H1 (cell line): ENCODE results near the gene MAML3. TPM values are rescaled to one million over a fixed set of nuclear protein-coding genes. Genes with fewer than 3 reads are reported as not detected.

ENCODE experiments used
- CTCF ChIA-PET: fragments of 300-600 bp; sonication (Branson Sonifier 250); formaldehyde crosslinking; loops from one replicate; lab custom pipeline; 2021; ENCODE audit not compliant: partially characterized antibody; lab: Charles Lee
- POLR2A ChIA-PET: fragments of 300-600 bp; sonication (Branson Sonifier 250); formaldehyde crosslinking; loops from one replicate; lab custom pipeline; 2021; ENCODE audit warnings: inconsistent platforms; ENCODE audit not compliant: partially characterized antibody; lab: Charles Lee
- DNase-seq, 2 experiments: peaks; one replicate each; pipeline versions ENCODE4 v3.0.0 to v3.0.0-alpha.2; 2010 to 2022; ENCODE audit warnings: low spot score in 2 of 2, low read depth in 1 of 2, mixed read lengths in 1 of 2
- FAIRE-seq: peaks from 2 replicates; lab custom pipeline; 2011; peaks lifted over from hg19 to GRCh38; lab: Jason Lieb, UNC
- H2AFZ ChIP-seq: 2 replicates; pipeline ENCODE4 v1.8.1; 2012; ENCODE audit warnings: low read length, inconsistent platforms
- H2AK5ac ChIP-seq: 2 replicates; pipeline ENCODE4 v1.6.1; 2013; ENCODE audit warnings: low read depth, low read length
- H2BK120ac ChIP-seq: replicated peaks from 2 replicates; pipeline ENCODE3; 2013; ENCODE audit warnings: low read depth, low read length, inconsistent platforms
- H2BK12ac ChIP-seq: 2 replicates; pipeline ENCODE4 v1.6.1; 2013; ENCODE audit warnings: low read depth, low read length
- H2BK15ac ChIP-seq: 2 replicates; pipeline ENCODE4 v1.6.1; 2013; ENCODE audit warnings: low read length
- H2BK20ac ChIP-seq: 2 replicates; pipeline ENCODE4 v1.6.1; 2013; ENCODE audit warnings: low read length
- H2BK5ac ChIP-seq: 2 replicates; pipeline ENCODE4 v1.6.1; 2013; ENCODE audit warnings: low read depth, low read length
- H3K14ac ChIP-seq: 2 replicates; pipeline ENCODE4 v1.6.1; 2013; ENCODE audit warnings: inconsistent platforms; ENCODE audit not compliant: insufficient read length
- H3K18ac ChIP-seq: 2 replicates; pipeline ENCODE4 v1.6.1; 2013; ENCODE audit warnings: low read length; ENCODE audit errors: extremely low read depth
- H3K23ac ChIP-seq: 2 replicates; pipeline ENCODE4 v1.6.1; 2013; ENCODE audit warnings: inconsistent platforms; ENCODE audit not compliant: insufficient read length
- H3K23me2 ChIP-seq: 2 replicates; pipeline ENCODE4 v1.6.1; 2013; ENCODE audit warnings: low read depth, low read length
- H3K27ac ChIP-seq: 2 replicates; pipeline ENCODE4 v1.6.1; 2011; ENCODE audit warnings: low read depth, low read length, inconsistent platforms
- H3K27me3 ChIP-seq, 4 experiments: replicated peaks in 1 of 4; 1 replicate in 1 of 4; 2 replicates in 3 of 4; pipeline versions ENCODE4 v1.6.1 to v1.8.1; 2011 to 2013; ENCODE audit warnings: low read length in 3 of 4, mild to moderate bottlenecking in 3 of 4, inconsistent platforms in 2 of 4, mixed read lengths in 2 of 4, moderate library complexity in 1 of 4; ENCODE audit not compliant: control insufficient read depth in 3 of 4, insufficient read depth in 3 of 4; ENCODE audit errors: extremely low read depth in 1 of 4
- H3K36me3 ChIP-seq, 4 experiments: 2 replicates each; pipeline versions ENCODE4 v1.6.1 to v1.8.1; 2011 to 2013; ENCODE audit warnings: mild to moderate bottlenecking in 4 of 4, low read length in 3 of 4, moderate library complexity in 2 of 4, control low read depth in 1 of 4, inconsistent platforms in 1 of 4; ENCODE audit not compliant: insufficient read depth in 4 of 4, control insufficient read depth in 2 of 4
- H3K4ac ChIP-seq: replicated peaks from 2 replicates; pipeline ENCODE3; 2013; ENCODE audit warnings: low read length, low read depth, mixed read lengths, inconsistent platforms; ENCODE audit not compliant: insufficient read length
- H3K4me1 ChIP-seq, 4 experiments: replicated peaks in 1 of 4; 1 replicate in 1 of 4; 2 replicates in 3 of 4; pipeline versions ENCODE4 v1.6.1 to v1.8.1; 2011 to 2013; ENCODE audit warnings: low read length in 3 of 4, inconsistent platforms in 2 of 4, mixed read lengths in 1 of 4; ENCODE audit not compliant: insufficient read depth in 4 of 4, control insufficient read depth in 3 of 4
- H3K4me2 ChIP-seq, 2 experiments: 2 replicates each; pipeline versions ENCODE4 v1.6.1 to v1.8.1; 2011 to 2013; ENCODE audit warnings: low read depth in 2 of 2, low read length in 2 of 2, control low read depth in 1 of 2, inconsistent platforms in 1 of 2, mild to moderate bottlenecking in 1 of 2; ENCODE audit not compliant: insufficient read depth in 1 of 2
- H3K4me3 ChIP-seq, 4 experiments: fragments of 200-600, 300-600 bp in 1 of 4; sonication (generic), shearing (Covaris generic), sonication (Bioruptor Twin) in 1 of 4; 2 replicates each; pipeline versions ENCODE4 v1.5.1 to v1.8.1; 2011 to 2016; ENCODE audit warnings: low read length in 4 of 4, low read depth in 3 of 4, control low read depth in 2 of 4, inconsistent platforms in 2 of 4, mild to moderate bottlenecking in 2 of 4, mixed read lengths in 1 of 4, moderate library complexity in 1 of 4; ENCODE audit not compliant: insufficient read depth in 2 of 4; ENCODE audit errors: extremely low read depth in 1 of 4
- H3K56ac ChIP-seq: replicated peaks from 2 replicates; pipeline ENCODE3; 2013; ENCODE audit warnings: low read depth, mild to moderate bottlenecking, mixed read lengths, low read length, inconsistent platforms; ENCODE audit not compliant: insufficient read length
- H3K79me1 ChIP-seq: 2 replicates; pipeline ENCODE4 v1.6.1; 2013; ENCODE audit warnings: low read depth, low read length, control low read depth
- H3K79me2 ChIP-seq, 2 experiments: 2 replicates each; pipeline versions ENCODE4 v1.6.1 to v1.8.1; 2012 to 2013; ENCODE audit warnings: low read length in 2 of 2, mild to moderate bottlenecking in 2 of 2, inconsistent platforms in 1 of 2; ENCODE audit not compliant: insufficient read depth in 2 of 2, control insufficient read depth in 1 of 2
- H3K9ac ChIP-seq, 4 experiments: replicated peaks in 1 of 4; 1 replicate in 1 of 4; 2 replicates in 3 of 4; pipeline versions ENCODE4 v1.6.1 to v1.8.1; 2011 to 2013; ENCODE audit warnings: low read depth in 3 of 4, low read length in 3 of 4, control low read depth in 2 of 4, mild to moderate bottlenecking in 2 of 4, moderate library complexity in 2 of 4, inconsistent platforms in 1 of 4; ENCODE audit errors: extremely low read depth in 1 of 4
- H3K9me3 ChIP-seq, 2 experiments: 2 replicates each; pipeline versions ENCODE4 v1.6.1 to v1.8.1; 2012 to 2013; ENCODE audit warnings: mild to moderate bottlenecking in 2 of 2, moderate library complexity in 2 of 2, control low read depth in 1 of 2, inconsistent platforms in 1 of 2, low read depth in 1 of 2, low read length in 1 of 2, mixed read lengths in 1 of 2; ENCODE audit not compliant: insufficient read depth in 2 of 2
- H4K20me1 ChIP-seq, 2 experiments: replicated peaks in 1 of 2; 2 replicates each; pipeline versions ENCODE3 to v1.8.1; 2011 to 2013; ENCODE audit warnings: inconsistent platforms in 2 of 2, low read length in 2 of 2, mild to moderate bottlenecking in 1 of 2; ENCODE audit not compliant: insufficient read depth in 2 of 2, control insufficient read depth in 1 of 2
- H4K5ac ChIP-seq: 2 replicates; pipeline ENCODE4 v1.6.1; 2013; ENCODE audit warnings: low read length, low read depth, mixed read lengths, inconsistent platforms; ENCODE audit not compliant: insufficient read length
- H4K8ac ChIP-seq: 2 replicates; pipeline ENCODE4 v1.8.0; 2013; ENCODE audit warnings: mild to moderate bottlenecking, moderate library complexity, low read length, inconsistent platforms; ENCODE audit not compliant: insufficient read depth; ENCODE audit errors: extremely low read depth
- H4K91ac ChIP-seq: replicated peaks from 2 replicates; pipeline ENCODE3; 2013; ENCODE audit warnings: low read length, mixed read lengths, inconsistent platforms; ENCODE audit not compliant: insufficient read length
- CBX8 ChIP-seq: fragments of 300-800, 300-1000 bp; sonication (generic); IDR thresholded peaks from 2 replicates; pipeline ENCODE4 v1.7.1; 2016; ENCODE audit warnings: low read depth, low read length, borderline replicate concordance
- CREB1 ChIP-seq: IDR thresholded peaks from 2 replicates; pipeline ENCODE4 v1.6.1; 2012; ENCODE audit warnings: inconsistent platforms
- EGR1 ChIP-seq: IDR thresholded peaks from 2 replicates; pipeline ENCODE4 v1.6.1; 2011; ENCODE audit warnings: low read depth, low read length, borderline replicate concordance
- RAD21 ChIP-seq, 2 experiments: IDR thresholded peaks in 1 of 2; conservative IDR thresholded peaks in 1 of 2; 2 replicates each; pipeline ENCODE4 v1.6.1; 2011; ENCODE audit warnings: low read depth in 2 of 2, low read length in 2 of 2, improper control_type of control experiment in 1 of 2, inconsistent platforms in 1 of 2, mild to moderate bottlenecking in 1 of 2, moderate library complexity in 1 of 2
- TAF1 ChIP-seq: IDR thresholded peaks from 2 replicates; pipeline ENCODE4 v1.6.1; 2011; ENCODE audit warnings: mild to moderate bottlenecking, low read depth, low read length
- TCF12 ChIP-seq: IDR thresholded peaks from 2 replicates; pipeline ENCODE4 v1.6.1; 2011; ENCODE audit warnings: low read depth, mild to moderate bottlenecking, low read length
- WGBS, 2 experiments: shearing (Covaris generic) in 1 of 2; methylation state at CpG; one replicate each; pipeline versions ENCODE4 v1.1.6 to v1.1.7; 2013 to 2015; ENCODE audit warnings: low lambda C conversion rate in 2 of 2, mixed read lengths in 2 of 2, inconsistent platforms in 1 of 2, low coverage in 1 of 2, missing lambda C conversion rate in 1 of 2; ENCODE audit not compliant: insufficient replicate concordance in 2 of 2, insufficient coverage in 1 of 2, insufficient read length in 1 of 2; ENCODE audit errors: extremely low coverage in 1 of 2, missing lambda C conversion rate in 1 of 2; 5-methylcytosine and 5-hydroxymethylcytosine counted together
- polyA plus RNA-seq, 7 experiments: library from polyadenylated mRNA; depleted of rRNA in 3 of 7; stranded (reverse) in 5 of 7; unstranded in 2 of 7; fragments of >200 nt in 5 of 7; fragments of 200-250 nt in 2 of 7; gene quantifications; 1 replicate in 5 of 7; 2 replicates in 1 of 7; 4 replicates in 1 of 7; pipeline versions ENCODE4 v1.2.1 to v1.2.3, GENCODE V29; 2011 to 2013; ENCODE audit warnings: missing spikeins in 2 of 7, mixed read lengths in 2 of 7
- total RNA-seq: library from RNA; stranded (reverse); fragmentation: NEBNext Ultra II Directional; extraction: Animal tissue kit (Norgen Biotek cat#: 25700); gene quantifications from 2 replicates; pipeline ENCODE4 v1.2.1, GENCODE V29; 2021
- TF ChIP-seq, protein P1 (sequence below), 3 experiments: IDR thresholded peaks; 1 replicate in 2 of 3; 2 replicates in 1 of 3; pipeline versions ENCODE4 v1.5.1 to v1.6.1; 2011; ENCODE audit warnings: low read length in 3 of 3, mild to moderate bottlenecking in 3 of 3, inconsistent platforms in 2 of 3, low read depth in 1 of 3, moderate library complexity in 1 of 3; ENCODE audit not compliant: insufficient read depth in 1 of 3; ENCODE audit errors: control extremely low read depth in 1 of 3

The MAML3 gene
- total and polyA plus RNA-seq, 2 of the 8 experiments (the other 6 are each of a cell fraction or from before 2014, with no cell fraction given): 2.1 to 5.7 TPM

DNA sequence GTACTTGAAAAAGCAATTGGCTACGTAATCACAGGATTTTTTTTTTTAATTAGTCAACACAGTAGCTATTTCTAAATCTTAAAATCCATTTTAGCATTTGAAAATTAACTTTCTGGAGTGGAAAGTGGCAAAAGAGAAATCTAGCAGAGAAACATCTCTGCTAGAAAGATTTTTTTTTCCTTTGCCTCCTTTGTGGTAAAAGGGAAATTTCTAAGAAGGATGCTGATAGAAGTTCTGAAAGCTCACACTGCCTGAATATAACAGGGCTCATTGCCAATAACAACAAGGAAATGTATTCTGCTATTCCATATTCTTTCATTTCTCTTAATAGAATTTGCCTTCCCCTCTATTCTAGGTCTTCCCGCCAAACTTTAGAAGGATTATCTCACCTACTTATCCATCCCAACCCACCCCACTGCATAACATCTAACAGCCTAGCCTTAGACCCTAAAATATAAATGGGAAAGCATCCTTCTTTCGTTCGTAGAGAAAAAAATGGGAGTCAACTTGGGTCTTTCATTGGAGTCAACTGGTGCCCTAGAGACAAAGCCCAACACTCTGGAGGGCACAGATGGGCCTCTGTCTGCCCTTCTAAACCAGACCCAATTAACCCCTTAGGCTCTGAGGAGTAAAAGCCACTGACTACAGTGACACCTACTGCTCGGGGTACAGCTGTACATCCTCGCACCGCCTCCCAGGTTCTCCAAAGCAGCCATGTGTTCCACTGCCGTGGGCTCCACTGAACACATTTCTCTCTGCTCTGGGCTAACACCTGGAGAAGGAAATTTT lies 103.9 kb downstream of the MAML3 start:
- peaks cover 11 to 37% (median 12%) of the 10 kb centered on the region in 4 experiments for H3K4me1 ChIP-seq
- H3K56ac ChIP-seq: no peak overlapping the region
- no peaks in the 10 kb centered on the region for H4K20me1 ChIP-seq
- DNase-seq: peak in 1 of 2 experiments; percentile 58
- H3K23ac ChIP-seq: no peak overlapping the region
- H2AK5ac ChIP-seq: no peak overlapping the region
- H3K14ac ChIP-seq: no peak overlapping the region
- peak; percentile 91 for FAIRE-seq
- H2BK12ac ChIP-seq: no peak overlapping the region
- no peak overlapping the region for H3K4me3 ChIP-seq
- TF ChIP-seq CBX8: no peak
- TF ChIP-seq RAD21 (IDR thresholded peaks at IDR 0.05 in 1 of 2, conservative IDR thresholded peaks at IDR 0.05 in 1 of 2; ENCODE audit: low read depth in 2 of 2, low read length in 2 of 2): peak; percentile 84 to 91
- TF ChIP-seq EGR1: 0 out of 2 replicates have a peak, but pooled peaks have one; percentile 17
- TF ChIP-seq CREB1: 0 out of 2 replicates have a peak, but pooled peaks have one; percentile 15
- 0 out of 2 replicates have a peak, but pooled peaks have one; percentile 69 for TF ChIP-seq TCF12
- TF ChIP-seq, protein P1, sequence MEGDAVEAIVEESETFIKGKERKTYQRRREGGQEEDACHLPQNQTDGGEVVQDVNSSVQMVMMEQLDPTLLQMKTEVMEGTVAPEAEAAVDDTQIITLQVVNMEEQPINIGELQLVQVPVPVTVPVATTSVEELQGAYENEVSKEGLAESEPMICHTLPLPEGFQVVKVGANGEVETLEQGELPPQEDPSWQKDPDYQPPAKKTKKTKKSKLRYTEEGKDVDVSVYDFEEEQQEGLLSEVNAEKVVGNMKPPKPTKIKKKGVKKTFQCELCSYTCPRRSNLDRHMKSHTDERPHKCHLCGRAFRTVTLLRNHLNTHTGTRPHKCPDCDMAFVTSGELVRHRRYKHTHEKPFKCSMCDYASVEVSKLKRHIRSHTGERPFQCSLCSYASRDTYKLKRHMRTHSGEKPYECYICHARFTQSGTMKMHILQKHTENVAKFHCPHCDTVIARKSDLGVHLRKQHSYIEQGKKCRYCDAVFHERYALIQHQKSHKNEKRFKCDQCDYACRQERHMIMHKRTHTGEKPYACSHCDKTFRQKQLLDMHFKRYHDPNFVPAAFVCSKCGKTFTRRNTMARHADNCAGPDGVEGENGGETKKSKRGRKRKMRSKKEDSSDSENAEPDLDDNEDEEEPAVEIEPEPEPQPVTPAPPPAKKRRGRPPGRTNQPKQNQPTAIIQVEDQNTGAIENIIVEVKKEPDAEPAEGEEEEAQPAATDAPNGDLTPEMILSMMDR (IDR thresholded peaks at IDR 0.05; ENCODE audit: control extremely low read depth in 1 of 3, insufficient read depth in 1 of 3, low read depth in 1 of 3, low read length in 3 of 3): peak; percentile 72 to 84 (median 82)
- TF ChIP-seq TAF1: no peak
- ChIA-PET CTCF (interaction anchor here (0.6 to 4.6 kb wide), 42 partner anchors 8 to 393 kb away, joined by 3 to 42 read pairs (median 3); no protein-coding TSS in a partner anchor), POLR2A (interaction anchor here (1.0 to 4.0 kb wide), 8 partner anchors 17 to 202 kb away, joined by 3 to 17 read pairs (median 4); no protein-coding TSS in a partner anchor)
- H3K27me3 ChIP-seq: no peaks in the 10 kb centered on the region
- H3K4ac ChIP-seq: no peak overlapping the region
- no peaks in the 10 kb centered on the region for H3K79me1 ChIP-seq
- H2AFZ ChIP-seq: no peak overlapping the region
- no peak overlapping the region for H3K9ac ChIP-seq
- H4K91ac ChIP-seq: no peak overlapping the region
- H3K27ac ChIP-seq: no peak overlapping the region
- no peaks in the 10 kb centered on the region for H3K36me3 ChIP-seq
- H2BK120ac ChIP-seq: no peak overlapping the region
- no peaks in the 10 kb centered on the region for H3K9me3 ChIP-seq
- no peak overlapping the region; the same call in 1 of the 2 replicates for H2BK5ac ChIP-seq
- H2BK15ac ChIP-seq: no peak overlapping the region
- 49% methylated on average over 8 of the region's 8 CpGs; no CpG with 5 or more reads in 1 of the 2 experiments for WGBS, 2 experiments
- H4K8ac ChIP-seq: no peak overlapping the region
- H4K5ac ChIP-seq: no peak overlapping the region
- no peaks in the 10 kb centered on the region for H3K79me2 ChIP-seq
- no peaks in the 10 kb centered on the region; the same call in 1 of the 2 replicates for H3K23me2 ChIP-seq
- no peak overlapping the region for H2BK20ac ChIP-seq
- H3K18ac ChIP-seq: no peak overlapping the region
- peak overlapping the region in 1 of 2 experiments; percentile 53; a peak in 1 of 4 replicates for H3K4me2 ChIP-seq
